GM18861 (cell line): Measurements from ENCODE around the gene DCANP1.
"Not testable (repeated sequence)": the region's sequence is repeated elsewhere in the genome, so short reads cannot be mapped to it uniquely, and the experiment has no call there.

Source experiments
- ATAC-seq: cut with Tn5 transposase; IDR thresholded peaks from one replicate; pipeline ENCODE4 v1.9.1; 2021; ENCODE audit not compliant: unreplicated experiment

Gene DCANP1, protein sequence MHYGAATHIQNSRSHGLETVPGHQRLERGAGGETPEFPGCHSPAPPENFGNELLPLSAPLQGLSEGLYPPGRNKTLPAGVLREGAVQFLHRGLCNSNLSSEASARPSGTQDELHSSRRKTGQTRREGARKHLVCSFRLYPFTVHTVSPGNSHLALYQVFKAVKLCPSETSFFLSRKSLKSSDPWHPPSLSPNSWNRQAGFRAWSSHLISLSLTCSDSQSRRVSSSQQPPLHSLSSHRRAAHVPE

DNA sequence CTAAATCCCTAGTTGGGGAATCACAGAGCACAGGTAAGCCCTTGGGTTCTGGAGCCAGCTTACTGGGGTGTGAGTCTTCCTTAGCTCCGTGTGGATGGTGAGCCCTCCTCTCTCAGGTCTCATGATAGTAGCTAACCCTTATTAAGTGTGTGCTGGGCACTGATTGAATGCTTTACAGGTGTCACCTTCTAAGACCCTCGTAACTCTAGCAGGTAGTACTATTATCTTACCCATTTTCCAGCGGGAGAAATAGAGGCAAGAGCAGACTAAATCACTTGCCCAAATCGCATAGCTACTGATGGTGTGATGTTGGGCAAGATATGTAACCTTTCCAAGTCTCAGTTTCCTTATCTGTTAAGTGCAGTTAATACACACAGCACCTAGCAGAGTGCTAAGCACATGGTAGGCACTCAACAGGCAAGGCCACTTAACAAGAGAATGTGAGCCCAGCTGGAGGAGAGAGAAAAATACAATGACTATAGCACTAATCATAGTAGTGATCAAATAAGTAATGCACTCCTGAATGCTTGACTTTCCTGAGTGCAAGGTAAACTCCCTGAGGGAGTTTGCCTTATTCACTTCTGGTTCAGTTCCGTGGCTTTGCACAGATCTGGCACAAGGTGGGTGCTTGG is at the start of gene DCANP1:
Gene DCANP1, minus strand, starts transcription at position 51 of the 632 bp plus-strand sequence. CDS start 240 bp downstream, outside the sequence.
- ATAC-seq, result no peak

DNA sequence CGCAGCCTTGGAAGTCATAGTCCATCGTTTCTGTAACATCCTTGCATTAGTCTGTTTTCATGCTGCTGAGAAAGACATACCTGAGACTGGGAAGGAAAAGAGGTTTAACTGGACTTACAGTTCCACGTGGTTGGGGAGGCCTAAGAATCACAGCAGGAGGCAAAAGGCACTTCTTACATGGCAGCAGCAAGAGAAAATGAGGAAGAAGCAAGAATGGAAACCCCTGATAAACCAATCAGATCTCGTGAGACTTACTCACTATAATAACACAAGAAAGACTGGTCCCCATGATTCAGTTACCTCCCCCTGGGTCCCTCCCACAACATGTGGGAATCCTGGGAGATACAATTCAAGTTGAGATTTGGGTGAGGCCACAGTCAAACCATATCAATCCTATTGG is 48.4 kb upstream of the DCANP1 start:
- ATAC-seq, result not testable (repeated sequence)

DNA sequence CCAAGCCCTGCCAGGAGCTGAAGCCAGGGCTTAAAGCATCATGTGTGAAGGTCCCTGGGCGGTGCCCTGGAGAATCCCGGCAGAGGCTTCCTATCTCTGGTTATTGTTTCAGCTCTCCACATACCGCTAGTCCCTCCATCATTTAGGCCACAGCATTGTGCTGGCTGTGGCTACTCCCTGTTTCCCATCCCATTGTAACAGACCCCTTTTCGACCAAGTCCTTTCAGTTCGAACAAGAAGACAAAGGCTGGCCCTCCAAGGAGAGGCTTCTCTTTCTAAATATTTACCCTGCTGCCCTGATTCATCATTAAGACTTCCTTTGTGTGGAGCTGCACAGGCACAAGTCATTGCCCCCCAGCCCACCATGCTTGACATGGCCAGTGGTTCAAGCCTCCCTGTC is 47.0 kb upstream of the DCANP1 start:
- no peak for ATAC-seq

DNA sequence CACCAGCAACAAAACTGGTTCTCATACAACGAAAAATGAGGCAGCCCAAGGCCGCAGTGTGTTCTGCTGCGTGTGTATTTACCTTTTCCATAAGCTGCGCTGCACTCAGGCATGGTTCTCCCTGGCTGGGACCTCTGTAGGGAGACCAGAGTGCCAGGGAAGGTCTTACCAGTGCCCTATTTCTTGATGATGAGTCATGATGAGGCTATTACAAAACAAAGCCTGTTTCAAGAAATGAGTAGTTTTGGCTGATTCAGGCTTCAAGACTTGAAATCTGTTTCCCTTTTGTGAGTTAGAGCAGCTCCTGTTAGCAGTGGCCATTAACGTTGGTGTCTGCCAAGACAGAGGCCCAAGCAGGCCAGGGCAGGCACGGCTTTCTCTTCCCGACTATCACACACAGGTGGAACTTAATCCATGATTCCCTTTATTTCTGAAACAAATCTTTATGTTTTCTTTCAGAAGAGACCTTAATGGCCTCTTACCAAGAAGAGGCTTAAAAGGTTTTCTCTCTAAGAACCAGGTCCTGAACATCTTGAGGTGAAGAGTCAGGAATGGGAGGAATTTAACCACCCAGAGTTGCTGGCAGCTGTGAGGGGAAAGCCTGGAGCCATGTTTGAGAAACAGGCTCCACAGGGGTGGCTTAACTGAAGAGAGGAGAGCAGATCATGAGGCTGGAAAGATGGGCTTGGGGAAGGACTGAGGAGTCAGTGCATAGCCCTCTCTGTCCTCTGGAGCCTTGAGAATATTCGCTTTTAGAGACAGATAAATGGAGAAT is 46.4 kb upstream of the DCANP1 start:
- no peak for ATAC-seq

DNA sequence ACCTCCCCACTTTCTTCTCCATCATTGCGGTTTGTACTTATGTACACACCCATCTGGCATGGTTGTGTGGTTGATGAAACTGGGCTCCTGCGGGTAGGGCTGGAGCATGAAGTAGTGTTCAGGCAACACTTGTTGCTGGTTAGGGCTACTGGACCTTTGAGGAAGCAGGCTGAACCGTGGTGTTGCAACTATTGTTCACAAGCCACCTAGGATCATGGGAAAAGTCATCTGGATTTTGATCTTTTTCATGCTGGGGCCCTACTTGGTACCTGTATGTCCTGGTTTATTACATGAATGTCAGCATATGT is 45.1 kb upstream of the DCANP1 start:
- no peak for ATAC-seq

DNA sequence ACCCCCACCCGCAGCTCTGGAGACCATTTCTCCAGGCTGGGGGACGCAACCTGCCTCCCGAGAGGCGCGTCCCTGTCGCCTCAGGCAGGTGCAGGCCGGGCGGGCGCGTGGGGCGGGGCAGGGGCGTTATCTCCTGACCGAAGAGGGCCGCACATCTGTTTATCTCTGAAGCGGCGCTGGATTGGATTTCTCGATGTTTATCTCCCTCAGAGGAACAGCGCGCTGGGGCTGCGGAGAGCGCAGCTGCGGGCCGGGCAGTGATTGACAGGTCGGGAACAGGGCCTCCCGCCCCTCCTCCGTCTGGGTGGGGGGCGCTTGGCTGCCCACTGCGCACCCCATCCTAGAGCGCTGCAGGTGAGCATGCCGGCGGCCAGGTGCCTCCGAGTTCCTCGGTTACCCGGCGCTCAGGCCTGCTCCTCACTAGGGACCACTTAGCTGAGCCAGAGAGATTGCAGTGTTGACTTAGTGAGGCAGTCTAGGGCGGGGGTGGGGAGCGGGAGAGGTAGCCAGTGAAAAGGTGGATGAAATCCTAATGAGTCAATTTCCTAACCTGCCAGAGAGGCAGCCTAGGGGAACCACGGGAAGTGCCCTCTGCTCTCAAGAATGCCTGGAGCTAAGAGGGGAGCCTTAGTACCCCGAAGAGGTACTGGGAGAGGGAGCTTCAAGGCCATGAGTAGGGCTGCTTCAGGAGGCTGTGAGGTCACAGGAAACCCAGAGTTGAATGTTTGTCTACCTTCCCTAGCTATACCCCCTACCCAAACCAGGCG is 44.6 kb upstream of the DCANP1 start:
- no peak for ATAC-seq

DNA sequence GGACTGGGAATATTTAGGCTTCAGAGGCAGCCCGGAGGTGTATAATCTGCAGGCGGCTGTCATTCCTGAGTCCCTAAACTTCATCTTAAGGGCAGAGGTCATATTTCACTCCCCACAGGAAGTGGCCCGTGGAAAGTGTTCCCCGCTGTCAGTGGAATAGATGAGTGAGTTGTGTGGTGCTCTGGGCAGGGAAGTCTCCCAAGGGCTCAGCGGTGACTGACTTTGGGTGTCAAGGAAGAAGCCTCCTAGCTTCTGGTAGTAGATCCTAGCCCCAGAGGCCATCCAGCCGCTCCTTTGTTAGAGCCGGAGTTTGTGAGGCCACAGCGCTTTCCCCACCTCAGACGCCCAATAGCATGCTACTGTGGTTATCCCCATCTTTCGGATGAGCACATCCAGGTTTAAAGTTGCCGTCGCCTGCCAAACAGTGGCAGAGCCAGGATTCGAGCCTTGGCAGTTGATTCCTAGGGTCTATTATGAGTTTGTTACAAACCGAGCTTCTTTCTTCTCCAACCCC is 43.9 kb upstream of the DCANP1 start:
- no peak for ATAC-seq

DNA sequence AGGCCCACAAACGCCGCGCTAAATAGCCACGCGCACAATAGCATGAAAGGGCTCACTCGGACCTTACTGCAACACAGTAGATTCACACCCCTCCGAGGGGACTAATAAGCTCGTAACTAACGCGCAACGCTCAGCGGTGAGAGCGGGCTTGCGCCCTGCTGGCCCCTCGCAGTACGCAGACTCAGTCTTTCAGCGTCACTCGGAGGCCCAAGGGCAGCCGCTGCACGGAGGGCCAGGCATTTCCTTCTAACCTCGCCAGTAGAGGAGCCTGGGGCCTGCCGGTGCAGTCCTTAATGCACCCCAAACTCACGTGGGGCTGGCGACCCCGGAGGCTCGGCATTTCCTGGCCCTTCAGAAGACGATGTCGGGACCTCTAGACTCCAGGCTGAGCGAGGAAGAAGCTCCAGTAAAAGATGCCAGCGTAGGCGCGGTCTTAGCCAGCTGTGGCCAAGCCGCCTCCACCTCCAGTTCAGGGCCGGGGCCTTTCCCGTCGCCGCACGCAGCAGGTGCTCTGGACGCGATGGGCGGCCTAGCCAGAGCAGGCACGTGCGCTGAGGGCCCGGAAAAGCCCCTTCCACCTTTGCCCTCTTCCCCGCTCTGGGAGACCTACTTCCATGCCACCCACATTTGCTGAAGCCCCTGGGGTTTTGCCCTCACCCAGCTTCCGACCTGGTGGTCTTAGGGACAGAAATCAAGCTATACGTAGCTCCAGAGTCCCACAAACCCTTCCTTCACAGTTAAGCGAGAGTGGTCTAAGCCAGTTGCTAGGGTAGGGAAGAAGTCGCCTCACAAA is 43.3 kb upstream of the DCANP1 start:
- ATAC-seq, result no peak

DNA sequence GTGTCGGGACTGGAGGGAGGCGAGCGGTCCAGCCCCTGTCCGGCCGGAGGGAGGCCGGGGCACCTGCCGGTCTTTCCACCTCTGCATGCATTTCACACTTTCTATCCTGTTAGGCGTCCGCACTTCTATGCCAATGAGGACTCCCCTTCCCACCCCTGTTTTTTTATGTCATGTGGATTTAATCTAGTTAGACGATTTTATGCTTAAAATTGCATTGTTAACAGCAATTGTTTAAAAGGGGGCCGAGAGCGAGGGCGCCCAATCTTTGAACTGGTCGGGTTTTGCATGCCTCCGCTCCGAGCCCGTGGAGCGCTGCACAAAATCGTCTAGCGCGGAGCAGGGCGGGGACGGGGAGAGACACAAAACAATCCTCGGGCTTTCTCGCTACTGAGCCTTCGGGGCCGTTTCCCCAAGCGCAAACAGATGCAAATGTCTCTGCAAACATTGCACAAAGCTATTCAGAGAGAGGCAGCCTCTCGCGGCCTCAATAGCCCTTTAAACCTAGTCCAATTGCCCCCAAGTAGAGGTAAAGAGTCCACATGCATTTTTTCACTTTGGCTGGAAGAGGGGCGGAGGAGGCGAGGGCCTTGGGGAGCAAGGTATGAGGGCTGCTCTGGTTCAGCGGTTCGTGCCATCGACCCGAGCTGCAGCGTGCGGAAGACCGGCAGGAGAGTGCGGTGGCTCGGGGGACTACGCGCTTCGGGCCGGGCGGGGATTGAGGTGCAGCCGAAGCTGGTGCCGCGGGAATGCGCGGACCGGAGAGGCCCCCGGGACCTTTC is 42.5 kb upstream of the DCANP1 start:
- no peak for ATAC-seq

DNA sequence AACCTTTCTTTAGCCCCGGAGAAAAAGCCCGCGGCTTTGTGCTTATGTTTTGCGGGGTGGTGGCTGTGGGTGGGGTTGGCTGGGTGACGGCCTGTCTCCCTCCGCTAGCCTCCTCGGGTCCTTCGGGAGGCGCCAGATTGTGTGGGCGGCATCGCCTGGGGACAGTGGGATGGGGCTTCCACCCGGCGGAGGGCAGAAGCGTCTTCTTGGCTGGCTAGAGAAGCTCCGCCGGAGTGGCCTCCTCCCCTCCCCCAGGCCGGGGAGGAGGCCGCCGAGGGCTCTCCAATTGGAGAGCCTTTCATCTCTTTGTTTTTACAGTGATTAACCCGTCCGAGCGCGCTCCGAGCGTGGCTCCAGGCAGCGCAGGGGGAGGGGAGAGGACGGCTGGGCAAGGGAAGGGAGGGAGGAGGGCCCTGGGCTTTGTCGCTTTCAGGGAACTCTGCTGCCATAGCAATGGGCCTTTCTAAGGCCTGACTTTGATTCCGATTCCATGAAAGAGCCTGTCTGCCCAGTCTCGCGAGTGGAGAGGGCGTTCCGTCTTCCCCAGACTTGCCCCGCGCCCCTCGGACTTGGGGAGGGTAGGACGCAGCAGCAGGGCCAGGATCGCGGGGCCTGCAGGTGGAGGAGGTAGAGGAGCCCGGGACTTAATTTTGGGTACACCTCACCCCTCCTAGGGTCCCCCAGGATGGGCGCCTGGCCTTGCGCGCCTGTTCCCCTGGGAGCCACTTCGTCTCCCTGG is 41.7 kb upstream of the DCANP1 start:
- ATAC-seq, result no peak

DNA sequence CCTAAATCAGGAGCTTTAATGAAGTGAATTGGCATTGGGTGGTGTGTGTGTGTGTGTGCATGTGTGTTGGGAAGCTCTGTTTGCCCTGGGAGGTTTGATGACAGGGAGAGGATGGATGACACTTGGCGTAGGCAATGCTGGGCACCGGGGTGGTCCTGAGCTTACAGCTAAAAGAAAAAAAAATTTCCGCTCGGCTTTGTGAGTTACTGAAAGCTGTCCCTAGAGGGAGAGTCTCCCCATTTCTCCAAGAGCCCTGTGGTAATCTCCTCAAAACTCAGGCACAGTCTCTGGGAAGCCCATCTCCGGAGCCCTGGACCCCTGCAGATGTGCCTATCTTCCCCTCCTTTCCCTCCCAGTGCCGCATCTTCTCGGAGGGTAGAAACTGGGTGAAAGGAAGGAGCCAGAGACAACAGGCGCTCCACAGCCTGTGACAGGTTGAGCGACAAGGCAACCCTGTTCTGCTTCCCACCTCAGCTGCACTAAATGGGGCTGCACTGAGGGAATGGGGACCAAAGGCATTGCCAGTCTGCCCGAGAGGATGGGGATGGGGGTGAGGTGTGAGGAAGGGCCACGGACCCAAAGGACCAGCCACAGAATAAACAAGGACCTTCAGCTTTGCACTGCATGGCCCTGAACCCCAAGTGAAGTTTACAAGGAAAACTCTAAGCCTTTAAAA is 40.8 kb upstream of the DCANP1 start:
- no peak for ATAC-seq

DNA sequence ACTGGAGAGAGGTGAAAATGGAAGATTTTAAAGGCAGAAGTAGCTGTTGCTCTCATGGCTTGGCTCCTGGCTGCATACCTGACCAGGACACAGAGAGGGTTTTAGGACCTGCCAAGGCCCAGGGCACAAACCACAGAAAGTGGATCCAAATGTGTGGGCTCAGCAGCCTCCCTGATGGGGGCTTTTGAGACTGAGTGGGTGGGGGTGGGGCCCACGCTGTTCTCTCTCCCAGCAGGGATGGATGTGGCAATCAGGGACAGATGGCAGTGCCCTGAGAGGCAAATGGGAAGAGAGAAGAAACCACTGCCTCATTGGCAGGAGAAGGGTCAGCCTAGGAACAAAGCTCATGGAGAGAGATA is 39.9 kb upstream of the DCANP1 start:
- ATAC-seq, result no peak

DNA sequence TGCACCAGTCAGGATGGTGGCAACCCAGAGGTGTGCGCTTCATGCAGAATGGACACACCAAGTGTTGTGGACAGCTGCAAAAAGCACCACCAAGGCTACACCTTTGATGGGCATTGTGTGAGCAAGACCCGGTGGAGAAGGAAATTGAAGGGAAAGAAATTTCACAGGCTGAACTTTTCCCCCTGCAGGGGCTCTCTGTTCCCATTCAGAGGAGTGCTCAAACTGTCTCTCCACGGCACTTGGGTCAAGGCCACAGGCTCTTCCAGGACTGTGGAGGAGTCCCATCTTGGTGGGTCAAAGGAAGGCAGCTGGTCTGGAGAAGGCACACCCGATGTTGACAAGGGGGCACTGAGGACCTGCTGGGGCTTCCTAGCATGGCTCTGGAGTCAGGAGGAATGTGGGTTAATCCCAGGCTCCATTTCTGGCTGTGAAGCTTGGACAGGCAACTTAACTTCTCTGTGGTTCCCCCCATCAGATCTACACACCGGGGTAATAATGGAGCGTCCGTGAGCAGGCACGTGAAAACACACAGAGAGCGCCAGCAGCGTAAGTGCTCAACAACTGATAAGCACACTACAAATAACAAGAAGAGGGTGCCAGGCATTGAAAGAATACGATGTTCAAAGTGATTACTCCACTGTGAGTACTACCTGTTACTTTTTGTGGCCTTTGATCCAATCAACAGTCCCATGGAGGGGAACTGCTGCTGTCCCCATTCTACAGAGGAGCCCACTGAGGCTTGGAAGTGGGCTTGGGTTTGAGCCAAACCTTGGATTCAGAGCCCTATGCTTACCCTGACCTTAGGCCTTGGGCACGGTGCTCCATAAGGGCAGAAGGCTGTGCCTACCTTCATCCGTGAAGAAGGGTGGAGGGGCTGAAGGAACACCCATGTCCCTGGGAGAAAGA is 39.2 kb upstream of the DCANP1 start:
- ATAC-seq, result no peak

DNA sequence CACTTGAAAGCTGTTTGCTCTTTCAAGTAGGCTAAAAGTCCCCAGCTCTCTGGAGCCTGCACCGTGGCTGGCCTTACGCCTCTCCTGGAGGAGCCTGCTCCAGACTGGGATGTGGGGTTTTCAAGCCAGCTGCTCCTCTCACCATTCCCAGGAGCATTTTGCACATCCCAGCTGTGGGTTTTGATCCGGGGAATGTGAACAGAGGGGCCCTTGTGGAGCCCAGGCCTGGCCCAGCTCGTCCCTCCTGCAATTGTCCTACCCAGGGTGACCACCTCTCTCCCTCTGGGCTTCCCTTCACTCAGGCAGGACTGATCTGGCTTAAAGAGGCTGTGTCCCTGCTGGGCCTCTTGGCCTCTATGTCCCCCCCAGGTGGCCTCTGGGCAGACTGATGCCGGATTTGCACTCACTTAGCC is 37.5 kb upstream of the DCANP1 start:
- no peak for ATAC-seq

DNA sequence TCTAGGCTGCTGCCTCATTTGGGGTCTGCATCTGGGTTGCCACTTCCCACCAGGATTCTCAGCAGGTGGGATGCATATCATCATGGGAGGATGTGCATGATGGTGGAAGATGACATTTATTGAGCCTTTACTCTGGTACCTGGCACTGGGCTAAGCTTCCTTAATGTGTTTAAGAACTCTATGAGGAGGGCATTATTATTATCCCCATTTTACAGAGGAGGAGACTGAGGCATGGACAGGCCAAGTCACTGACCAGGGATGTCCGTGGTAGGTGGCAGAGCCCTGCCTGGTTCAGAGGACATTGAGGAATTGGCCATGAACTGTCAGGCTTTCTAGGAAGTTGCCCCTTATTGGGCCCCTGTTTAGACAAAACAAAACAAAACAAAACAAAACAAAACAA is 36.1 kb upstream of the DCANP1 start:
- ATAC-seq, result no peak

DNA sequence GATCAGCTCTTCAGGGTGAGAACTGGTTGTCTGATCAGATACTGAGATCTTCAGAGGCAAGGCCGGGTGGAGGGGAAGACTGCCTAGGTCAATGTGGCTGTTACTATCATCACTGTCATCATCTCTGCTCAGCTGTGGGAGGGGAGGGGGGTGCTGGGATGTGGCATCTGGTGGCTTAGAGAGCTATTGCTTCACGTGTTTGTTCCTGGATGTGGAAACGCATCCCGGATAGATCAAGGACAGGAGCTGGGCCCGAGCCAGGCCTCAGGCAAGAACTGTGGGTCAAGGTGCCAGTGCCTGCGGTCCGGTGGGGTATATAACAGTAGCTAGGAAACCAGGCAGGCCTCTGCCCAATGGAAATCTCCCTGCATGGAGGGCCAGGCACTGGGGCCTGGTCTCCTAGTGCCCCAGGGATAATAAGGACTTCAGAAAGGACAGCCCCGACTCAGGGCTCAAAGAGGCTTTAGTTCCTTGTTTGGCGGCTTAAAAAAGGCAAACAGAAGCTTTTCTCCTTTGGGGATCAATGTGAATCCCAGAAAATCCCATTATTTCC is 35.3 kb upstream of the DCANP1 start:
- ATAC-seq, result no peak

DNA sequence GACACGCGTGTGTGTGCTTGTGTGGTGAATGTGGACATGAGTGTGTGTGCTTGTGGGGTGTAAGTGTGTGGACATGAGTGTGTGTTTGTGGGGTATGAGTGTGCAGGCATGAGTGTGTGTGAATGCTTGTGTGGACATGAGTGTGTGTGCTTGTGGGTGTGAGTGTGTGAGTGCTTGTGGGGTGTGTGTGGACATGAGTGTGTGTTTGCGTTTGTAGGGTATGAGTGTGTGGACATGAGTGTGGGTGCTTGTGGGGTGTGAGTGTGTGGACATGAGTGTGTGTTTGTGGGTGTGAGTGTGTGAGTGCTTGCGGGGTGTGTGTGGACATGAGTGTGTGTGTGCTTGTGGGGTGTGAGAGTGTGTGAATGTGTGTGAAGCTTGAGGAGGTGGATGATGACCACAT is 34.8 kb upstream of the DCANP1 start:
- ATAC-seq, result no peak
